Muscle layer of duodenum (tissue), 2 donors: ENCODE measurements around the gene KCNAB1.
"Not testable (repeated sequence)": the region's sequence is repeated elsewhere in the genome, so short reads cannot be mapped to it uniquely, and the experiment has no call there.

ENCODE experiments used
- H3K27ac ChIP-seq: one replicate; pipeline ENCODE4 v1.7.0; 2013; ENCODE audit warnings: mild to moderate bottlenecking, low read length
- H3K27me3 ChIP-seq: one replicate; pipeline ENCODE4 v1.7.0; 2013; ENCODE audit warnings: low read depth, mild to moderate bottlenecking, control low read depth, low read length
- H3K36me3 ChIP-seq, 2 donors: one replicate each; pipeline ENCODE4 v1.7.0; 2013; ENCODE audit warnings: low read length in 2 of 2, control low read depth in 1 of 2, mild to moderate bottlenecking in 1 of 2; ENCODE audit not compliant: insufficient read depth in 2 of 2, control insufficient read depth in 1 of 2
- H3K4me1 ChIP-seq, 2 donors: one replicate each; pipeline ENCODE4 v1.7.0; 2013; ENCODE audit warnings: low read length in 2 of 2, mild to moderate bottlenecking in 2 of 2, control low read depth in 1 of 2, moderate library complexity in 1 of 2; ENCODE audit not compliant: insufficient read depth in 2 of 2, control insufficient read depth in 1 of 2
- H3K4me3 ChIP-seq, 2 donors: one replicate each; pipeline ENCODE4 v1.7.0; 2013; ENCODE audit warnings: low read length in 2 of 2, low read depth in 1 of 2, mild to moderate bottlenecking in 1 of 2
- H3K9me3 ChIP-seq, 2 donors: one replicate each; pipeline ENCODE4 v1.7.0; 2013; ENCODE audit warnings: low read length in 2 of 2, control low read depth in 1 of 2, mild to moderate bottlenecking in 1 of 2; ENCODE audit not compliant: control insufficient read depth in 1 of 2
- donor health status: healthy.

The KCNAB1 gene

GRCh38 chr3:156106721-156107373 is 13.5 kb upstream of the KCNAB1 start:
- Histone ChIP-seq H3K4me3 (no peak overlapping the region), H3K9me3 (no peaks in the 10 kb centered on the region), H3K27ac (no peak overlapping the region), H3K4me1 (peaks cover 3 to 4% of the 10 kb centered on the region in 2 donors), H3K36me3 (no peaks in the 10 kb centered on the region), H3K27me3 (no peaks in the 10 kb centered on the region)

GRCh38 chr3:156107504-156107903 is 12.9 kb upstream of the KCNAB1 start:
- H3K36me3 ChIP-seq: no peaks in the 10 kb centered on the region
- no peaks in the 10 kb centered on the region for H3K9me3 ChIP-seq
- H3K27me3 ChIP-seq: no peaks in the 10 kb centered on the region
- peaks cover 0 to 2% of the 10 kb centered on the region in 2 donors for H3K4me1 ChIP-seq
- no peak overlapping the region for H3K27ac ChIP-seq
- H3K4me3 ChIP-seq: no peak overlapping the region

- H3K27me3 ChIP-seq: no peaks in the 10 kb centered on the region
- no peak overlapping the region for H3K27ac ChIP-seq
- H3K4me1 ChIP-seq: no peaks in the 10 kb centered on the region
- no peaks in the 10 kb centered on the region for H3K9me3 ChIP-seq
- H3K36me3 ChIP-seq: no peaks in the 10 kb centered on the region
- no peak overlapping the region for H3K4me3 ChIP-seq
Measured at GRCh38 chr3:156108616-156109015, 11.8 kb upstream of the KCNAB1 start.

- H3K4me1 ChIP-seq: no peaks in the 10 kb centered on the region
- no peaks in the 10 kb centered on the region for H3K27me3 ChIP-seq
- no peaks in the 10 kb centered on the region for H3K36me3 ChIP-seq
- no peak overlapping the region for H3K4me3 ChIP-seq
- no peak overlapping the region for H3K27ac ChIP-seq
- no peaks in the 10 kb centered on the region for H3K9me3 ChIP-seq
Measured at GRCh38 chr3:156109989-156110388, 10.4 kb upstream of the KCNAB1 start.

- Histone ChIP-seq H3K9me3 (no peaks in the 10 kb centered on the region), H3K4me3 (no peak overlapping the region), H3K36me3 (no peaks in the 10 kb centered on the region), H3K27ac (no peak overlapping the region), H3K4me1 (no peaks in the 10 kb centered on the region), H3K27me3 (no peaks in the 10 kb centered on the region)
Measured at GRCh38 chr3:156126467-156126866, 6.1 kb downstream of the KCNAB1 start.

- Histone ChIP-seq H3K36me3 (no peaks in the 10 kb centered on the region), H3K4me1 (no peaks in the 10 kb centered on the region), H3K27me3 (no peaks in the 10 kb centered on the region), H3K27ac (no peak overlapping the region), H3K4me3 (no peak overlapping the region), H3K9me3 (no peaks in the 10 kb centered on the region)
Measured at GRCh38 chr3:156131241-156131640, 10.9 kb downstream of the KCNAB1 start.

GRCh38 chr3:156131799-156132198 is 11.4 kb downstream of the KCNAB1 start:
- no peaks in the 10 kb centered on the region for H3K27me3 ChIP-seq
- no peak overlapping the region for H3K27ac ChIP-seq
- H3K36me3 ChIP-seq: no peaks in the 10 kb centered on the region
- no peak overlapping the region for H3K4me3 ChIP-seq
- no peaks in the 10 kb centered on the region for H3K9me3 ChIP-seq
- no peaks in the 10 kb centered on the region for H3K4me1 ChIP-seq

- no peaks in the 10 kb centered on the region for H3K36me3 ChIP-seq
- no peaks in the 10 kb centered on the region for H3K27me3 ChIP-seq
Measured at GRCh38 chr3:156132313-156132712, 11.9 kb downstream of the KCNAB1 start.

GRCh38 chr3:156133076-156133475 is 12.7 kb downstream of the KCNAB1 start:
- Histone ChIP-seq H3K36me3 (no peaks in the 10 kb centered on the region), H3K9me3 (no peaks in the 10 kb centered on the region), H3K27ac (no peak overlapping the region), H3K27me3 (no peaks in the 10 kb centered on the region), H3K4me1 (no peaks in the 10 kb centered on the region), H3K4me3 (no peak overlapping the region)

More at GRCh38 chr3:156132313-156132712, 11.9 kb downstream of the KCNAB1 start:
- no peak overlapping the region for H3K4me3 ChIP-seq
- no peaks in the 10 kb centered on the region for H3K9me3 ChIP-seq
- H3K4me1 ChIP-seq: no peaks in the 10 kb centered on the region
- H3K27ac ChIP-seq: no peak overlapping the region

GRCh38 chr3:156135921-156136638 is 15.7 kb downstream of the KCNAB1 start:
- Histone ChIP-seq H3K4me3 (no peak overlapping the region), H3K9me3 (no peaks in the 10 kb centered on the region), H3K4me1 (no peaks in the 10 kb centered on the region), H3K27me3 (no peaks in the 10 kb centered on the region), H3K27ac (no peak overlapping the region), H3K36me3 (no peaks in the 10 kb centered on the region)

GRCh38 chr3:156137397-156137796 is 17.0 kb downstream of the KCNAB1 start:
- not testable (repeated sequence) for H3K9me3 ChIP-seq, H3K4me1 ChIP-seq, H3K27me3 ChIP-seq, H3K27ac ChIP-seq, H3K4me3 ChIP-seq, H3K36me3 ChIP-seq
